ENCODE measurements around the gene GORASP1.

GRCh38 chr3:39118079-39118478, 10.7 kb upstream of the GORASP1 start:
- TF ChIP-seq CTCF (conservative IDR thresholded peaks at IDR 0.05 in 1 of 2, IDR thresholded peaks at IDR 0.05 in 1 of 2; ENCODE audit: low read depth in 1 of 2, low read length in 2 of 2) (no peak), EZH2 (IDR thresholded peaks at IDR 0.05; ENCODE audit: low read length, missing control alignments) (no peak)

Measured in fibroblast of lung (primary cell).